Kidney (tissue), 14 donors: ENCODE results near the gene OLA1. TPM values are rescaled to one million over a fixed set of nuclear protein-coding genes. Genes with fewer than 3 reads are reported as not detected.

Experiments
- DNase-seq, 5 donors: peaks; one replicate each; pipeline ENCODE4 v3.0.0-alpha.2; 2013 to 2020
- FAIRE-seq: peaks from 2 replicates; lab custom pipeline; 2012; peaks lifted over from hg19 to GRCh38; lab: Jason Lieb, UNC
- H3K27ac ChIP-seq, 2 donors: one replicate each; pipeline ENCODE4 v1.7.0; 2013; ENCODE audit warnings: low read depth in 2 of 2, low read length in 2 of 2, inconsistent platforms in 1 of 2
- H3K27me3 ChIP-seq: one replicate; pipeline ENCODE4 v1.7.1; 2013; ENCODE audit warnings: low read length, inconsistent platforms; ENCODE audit not compliant: control insufficient read depth, insufficient read depth
- H3K36me3 ChIP-seq, 3 donors: one replicate each; pipeline versions ENCODE4 v1.7.0 to v1.7.1; 2013; ENCODE audit warnings: low read length in 3 of 3, control low read depth in 1 of 3, inconsistent platforms in 1 of 3; ENCODE audit not compliant: insufficient read depth in 3 of 3, control insufficient read depth in 2 of 3
- H3K4me1 ChIP-seq, 3 donors: one replicate each; pipeline versions ENCODE4 v1.7.0 to v1.7.1; 2013; ENCODE audit warnings: low read length in 3 of 3, inconsistent platforms in 1 of 3, low read depth in 1 of 3; ENCODE audit not compliant: control insufficient read depth in 2 of 3, insufficient read depth in 2 of 3
- H3K4me3 ChIP-seq, 3 donors: one replicate each; pipeline versions ENCODE4 v1.7.0 to v1.8.1; 2013; ENCODE audit warnings: low read length in 3 of 3, control low read depth in 1 of 3, inconsistent platforms in 1 of 3
- H3K9ac ChIP-seq, 3 donors: one replicate each; pipeline versions ENCODE4 v1.7.0 to v1.7.1; 2013; ENCODE audit warnings: low read length in 3 of 3, control low read depth in 1 of 3, inconsistent platforms in 1 of 3
- H3K9me3 ChIP-seq, 3 donors: one replicate each; pipeline versions ENCODE4 v1.7.0 to v1.7.1; 2013; ENCODE audit warnings: low read length in 3 of 3, control low read depth in 1 of 3, inconsistent platforms in 1 of 3; ENCODE audit not compliant: control insufficient read depth in 2 of 3, insufficient read depth in 1 of 3
- intact Hi-C: fragments of 100-400 bp; cut with DNase I; formaldehyde crosslinking; loops from one replicate; pipeline ENCODE4 v1.11.1; 2022
- polyA plus RNA-seq: library from polyadenylated mRNA; stranded (reverse); fragments of 350-450 nt; fragmentation: Illumina TruSeq; extraction: RNeasy Lipid Tissue Mini Kit (QIAGEN cat#74804); gene quantifications from one replicate; pipeline ENCODE4 v1.2.3, GENCODE V29; 2014; ENCODE audit warnings: low read depth, low replicate concordance; ENCODE audit not compliant: insufficient read depth
- total RNA-seq: library from RNA; stranded (reverse); fragmentation: NEBNext Ultra II Directional; extraction: Animal tissue kit (Norgen Biotek cat#: 25700); gene quantifications from one replicate; pipeline ENCODE4 v1.2.1, GENCODE V29; 2021
- TF ChIP-seq, protein P1 (sequence below): IDR thresholded peaks from 3 replicates; pipeline ENCODE4 v1.5.1; 2012; ENCODE audit warnings: mild to moderate bottlenecking, moderate library complexity, borderline replicate concordance; ENCODE audit not compliant: insufficient read depth; ENCODE audit errors: extremely low read depth
- donor health status: control.
- donor health status: control.
- donor health status: control.
- donor health status: control.
- donor health status: control.
- donor health status: DM: yes; HTN: yes; CAD: no.
- donor health status: Normal renal cell carcinoma (clear cell type).

OLA1 gene
- total and polyA plus RNA-seq, 2 donors from 2014 or later = 64.2 to 90.0 TPM

DNA sequence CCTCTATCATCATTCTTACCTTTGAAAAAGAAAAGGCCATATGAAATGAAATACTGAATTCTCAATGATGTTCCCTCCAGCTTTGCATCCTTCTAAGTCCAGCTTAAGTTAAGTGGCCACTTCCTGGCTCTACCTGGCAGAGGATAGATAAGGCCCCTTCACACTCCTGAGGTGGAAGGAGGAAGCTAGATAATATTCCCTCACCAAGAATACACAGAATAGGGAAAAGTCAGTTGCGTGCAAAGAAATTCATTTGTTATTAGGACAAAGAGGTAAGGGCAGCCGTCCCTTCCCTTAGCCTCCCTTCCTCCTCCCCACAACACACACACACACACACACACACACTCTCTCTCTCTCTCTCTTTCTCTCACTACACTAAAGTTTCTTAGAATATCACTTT lies 37.5 kb downstream of the OLA1 start:
- TF ChIP-seq, protein P1, sequence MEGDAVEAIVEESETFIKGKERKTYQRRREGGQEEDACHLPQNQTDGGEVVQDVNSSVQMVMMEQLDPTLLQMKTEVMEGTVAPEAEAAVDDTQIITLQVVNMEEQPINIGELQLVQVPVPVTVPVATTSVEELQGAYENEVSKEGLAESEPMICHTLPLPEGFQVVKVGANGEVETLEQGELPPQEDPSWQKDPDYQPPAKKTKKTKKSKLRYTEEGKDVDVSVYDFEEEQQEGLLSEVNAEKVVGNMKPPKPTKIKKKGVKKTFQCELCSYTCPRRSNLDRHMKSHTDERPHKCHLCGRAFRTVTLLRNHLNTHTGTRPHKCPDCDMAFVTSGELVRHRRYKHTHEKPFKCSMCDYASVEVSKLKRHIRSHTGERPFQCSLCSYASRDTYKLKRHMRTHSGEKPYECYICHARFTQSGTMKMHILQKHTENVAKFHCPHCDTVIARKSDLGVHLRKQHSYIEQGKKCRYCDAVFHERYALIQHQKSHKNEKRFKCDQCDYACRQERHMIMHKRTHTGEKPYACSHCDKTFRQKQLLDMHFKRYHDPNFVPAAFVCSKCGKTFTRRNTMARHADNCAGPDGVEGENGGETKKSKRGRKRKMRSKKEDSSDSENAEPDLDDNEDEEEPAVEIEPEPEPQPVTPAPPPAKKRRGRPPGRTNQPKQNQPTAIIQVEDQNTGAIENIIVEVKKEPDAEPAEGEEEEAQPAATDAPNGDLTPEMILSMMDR = no peak
- DNase-seq = no peak
- H3K4me1 ChIP-seq = no peaks in the 10 kb centered on the region

DNA sequence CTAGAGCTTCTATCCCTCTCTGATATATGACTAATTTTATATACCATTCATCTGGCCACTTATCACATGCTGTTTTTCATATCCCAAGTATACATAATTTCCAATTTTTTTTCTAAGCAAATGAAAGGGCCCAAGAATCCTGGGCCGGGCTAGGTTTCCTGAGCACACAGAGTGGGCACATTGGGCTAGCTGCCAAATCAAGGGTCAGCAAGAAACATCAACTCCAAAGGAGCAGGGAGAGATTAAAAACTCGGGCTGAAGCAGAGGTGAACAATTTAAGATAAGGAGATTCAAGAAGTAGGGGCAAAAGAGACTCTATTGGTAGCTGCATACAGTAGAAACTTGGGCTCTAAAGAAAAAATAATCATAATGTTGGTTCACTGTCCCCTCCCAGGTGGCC lies 39.0 kb downstream of the OLA1 start:
- Histone ChIP-seq H3K36me3 (no peaks in the 10 kb centered on the region), H3K4me3 (no peak overlapping the region), H3K9me3 (no peaks in the 10 kb centered on the region), H3K27me3 (no peaks in the 10 kb centered on the region), H3K9ac (no peak overlapping the region), H3K4me1 (no peaks in the 10 kb centered on the region), H3K27ac (no peak overlapping the region)
- TF ChIP-seq, protein P1 = no peak
- FAIRE-seq (no peak), DNase-seq (no peak)
- intact Hi-C loops = no loop called here

More for the DNA sequence above, 37.5 kb downstream of the OLA1 start:
- H3K27me3 ChIP-seq = no peaks in the 10 kb centered on the region
- no peak overlapping the region for H3K4me3 ChIP-seq
- intact Hi-C loops = no loop called here
- no peaks in the 10 kb centered on the region for H3K36me3 ChIP-seq
- no peak overlapping the region for H3K9ac ChIP-seq
- no peaks in the 10 kb centered on the region for H3K9me3 ChIP-seq
- H3K27ac ChIP-seq = no peak overlapping the region
- FAIRE-seq = no peak

DNA sequence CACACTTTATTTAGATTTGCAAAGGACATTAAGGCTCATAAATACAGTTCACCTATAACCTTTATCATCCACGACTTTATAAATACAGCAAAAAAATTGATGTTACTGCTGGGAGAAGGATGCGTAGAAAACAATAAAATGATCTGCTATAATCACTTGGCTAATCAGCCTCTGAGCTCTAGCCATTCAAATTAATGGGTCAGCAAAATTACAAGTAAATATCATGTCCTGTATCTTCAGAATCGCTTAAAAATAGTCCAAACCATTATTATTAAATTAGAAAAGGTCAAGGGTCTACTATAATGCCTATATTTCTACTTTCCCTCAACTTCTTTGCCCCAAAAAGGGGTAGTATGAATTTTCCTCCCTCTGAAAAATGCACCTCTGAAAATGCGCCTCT lies 40.3 kb downstream of the OLA1 start:
- intact Hi-C loops = no loop called here
- no peak for FAIRE-seq

More for the DNA sequence above, 40.3 kb downstream of the OLA1 start:
- Histone ChIP-seq H3K4me1 (no peaks in the 10 kb centered on the region), H3K9me3 (no peaks in the 10 kb centered on the region), H3K9ac (no peak overlapping the region), H3K27me3 (no peaks in the 10 kb centered on the region), H3K27ac (no peak overlapping the region), H3K4me3 (no peak overlapping the region), H3K36me3 (no peaks in the 10 kb centered on the region)
- TF ChIP-seq, protein P1 = no peak
- DNase-seq = no peak
